GM18858 (cell line): ENCODE data around the gene ACO2.
"Not testable (repeated sequence)": the region's sequence is repeated elsewhere in the genome, so short reads cannot be mapped to it uniquely, and the experiment has no call there.

Experiments used
- ATAC-seq: cut with Tn5 transposase; IDR thresholded peaks from one replicate; pipeline ENCODE4 v1.9.1; 2021; ENCODE audit not compliant: unreplicated experiment

ACO2 gene

DNA sequence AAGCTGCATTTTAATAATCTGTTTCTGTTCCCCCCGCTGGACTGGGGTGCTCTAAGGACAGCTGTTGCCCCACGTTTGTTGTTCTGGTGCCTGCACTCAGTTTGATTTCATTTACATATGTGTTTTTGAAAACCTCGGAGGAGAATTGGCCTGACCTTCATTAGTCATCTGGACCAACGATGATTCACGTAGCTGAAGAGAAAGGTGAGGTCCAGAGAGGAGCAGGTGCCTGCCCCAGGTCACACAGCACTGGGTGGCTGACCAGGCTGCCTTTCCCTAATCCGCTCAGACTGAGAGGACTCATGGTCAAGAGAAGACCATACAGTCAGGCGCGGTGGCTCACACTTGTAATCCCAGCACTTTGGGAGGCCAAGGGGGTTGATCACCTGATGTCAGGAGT, 95.6 kb downstream of the ACO2 start:
- no peak for ATAC-seq

DNA sequence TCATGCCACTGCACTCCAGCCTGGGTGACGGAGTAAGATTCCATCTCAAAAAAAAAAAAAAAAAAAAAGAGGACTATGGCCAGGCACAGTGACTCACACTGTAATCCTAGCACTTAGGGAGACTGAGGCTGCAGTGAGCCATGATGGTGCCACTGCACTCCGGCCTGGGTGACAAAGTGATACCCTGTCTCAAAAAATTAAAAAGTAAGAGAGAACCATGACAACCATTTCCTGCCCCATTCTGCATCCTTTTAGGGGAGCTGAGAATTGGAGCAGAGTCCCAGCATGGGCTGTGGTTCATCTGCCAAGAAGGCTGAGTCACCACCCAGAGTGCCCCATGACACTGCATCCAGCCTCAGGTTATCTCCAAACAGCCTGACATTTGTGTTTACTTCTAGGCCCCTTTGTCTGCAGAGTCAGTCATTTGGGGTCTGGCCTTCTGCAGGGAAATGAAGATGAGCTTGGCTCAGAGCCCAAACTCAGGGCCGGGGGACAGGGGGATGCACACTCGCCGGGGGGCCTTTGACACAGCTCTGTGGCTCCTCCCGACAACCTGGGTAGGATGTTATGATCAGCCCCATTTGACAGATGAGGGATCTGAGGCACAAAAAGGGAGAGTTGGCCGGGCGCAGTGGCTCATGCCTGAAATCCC, 96.6 kb downstream of the ACO2 start:
- ATAC-seq: no peak

DNA sequence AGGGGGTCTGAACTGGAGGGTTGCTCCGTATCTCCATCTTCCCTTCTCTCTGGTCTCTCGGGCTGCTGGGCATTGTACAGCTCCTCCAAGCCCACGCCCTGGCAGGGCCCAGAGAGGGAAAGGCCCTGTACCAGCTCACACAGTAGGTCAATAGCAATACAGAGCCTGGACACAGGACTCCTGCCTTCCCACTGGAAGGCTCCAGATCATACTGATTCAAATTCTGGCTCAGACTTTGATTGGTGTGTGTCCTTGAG, 98.5 kb downstream of the ACO2 start:
- ATAC-seq: no peak

DNA sequence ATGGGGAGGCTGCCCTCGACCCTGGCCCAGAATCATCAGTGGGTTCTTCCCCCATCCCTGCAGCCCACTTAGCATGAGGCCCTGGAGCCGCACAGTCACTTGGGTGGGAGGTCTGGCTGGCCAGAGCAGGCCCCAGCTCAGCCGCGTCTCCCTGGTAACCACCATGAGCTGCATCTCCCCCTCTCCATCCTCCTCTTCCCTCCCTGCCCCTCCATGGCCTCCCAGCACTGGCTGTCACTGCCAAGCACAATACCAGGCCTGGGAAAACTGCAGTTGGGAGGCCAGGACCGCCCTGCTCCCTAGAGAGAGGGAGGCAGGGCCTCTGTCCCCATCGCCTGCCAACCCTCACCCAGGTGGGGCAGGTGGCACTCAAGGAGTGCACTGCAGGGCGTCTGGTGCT, 99.9 kb downstream of the ACO2 start:
- no peak for ATAC-seq

DNA sequence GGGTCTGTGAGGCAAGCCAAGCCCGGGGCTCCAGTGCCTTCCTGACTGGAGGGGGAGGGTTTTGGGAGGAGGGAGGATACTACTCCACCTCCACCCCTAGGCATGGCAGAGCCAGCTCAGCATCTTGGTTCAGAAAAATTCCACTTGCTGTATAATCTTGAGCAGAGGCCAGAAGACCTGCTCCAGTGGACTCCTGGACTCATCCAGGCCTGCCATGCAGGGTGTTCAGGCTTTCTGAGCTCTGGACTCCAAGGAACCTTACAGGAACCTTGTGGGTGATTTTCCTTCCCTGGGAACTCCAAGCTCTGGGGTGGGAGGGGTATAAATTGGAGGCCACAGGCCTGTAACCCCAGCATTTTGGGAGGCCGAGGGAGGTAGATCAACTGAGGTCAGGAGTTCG, 101.3 kb downstream of the ACO2 start:
- ATAC-seq: no peak

DNA sequence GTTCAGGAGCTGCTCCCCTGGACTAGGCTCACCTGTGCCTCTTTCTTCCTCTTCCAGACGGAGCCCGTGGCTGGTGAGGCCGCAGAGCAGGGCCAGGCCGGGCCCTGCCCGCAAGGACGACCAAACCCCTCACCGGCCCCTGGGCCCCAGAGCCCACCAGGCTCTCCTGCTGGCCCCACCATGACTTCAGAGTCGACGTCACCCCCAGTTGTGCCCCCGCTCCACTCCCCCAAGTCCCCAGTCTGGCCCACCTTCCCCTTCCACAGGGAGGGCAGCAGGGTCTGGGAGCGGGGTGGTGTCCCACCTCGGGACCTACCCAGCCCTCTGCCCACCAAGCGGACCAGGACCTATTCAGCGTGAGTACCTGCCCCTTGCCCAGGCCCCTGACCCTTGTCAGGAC, 102.9 kb downstream of the ACO2 start:
- no peak for ATAC-seq

DNA sequence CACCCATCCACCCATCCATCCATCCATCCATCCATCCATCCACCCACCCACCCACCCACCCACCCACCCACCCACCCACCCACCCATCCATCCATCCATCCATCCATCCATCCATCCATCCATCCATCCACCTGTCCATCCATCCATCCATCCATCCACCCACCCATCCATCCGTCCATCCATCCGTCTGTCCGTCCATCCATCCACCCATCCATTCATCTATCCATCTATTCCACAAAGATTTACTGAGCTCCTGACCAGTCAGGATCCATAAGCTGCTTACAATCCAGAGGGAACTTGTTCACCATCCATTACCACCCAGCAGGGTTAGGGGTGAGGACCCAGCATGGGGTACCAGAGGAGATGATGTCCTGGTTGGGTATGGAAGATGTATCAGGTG, 103.4 kb downstream of the ACO2 start:
- not testable (repeated sequence) for ATAC-seq

DNA sequence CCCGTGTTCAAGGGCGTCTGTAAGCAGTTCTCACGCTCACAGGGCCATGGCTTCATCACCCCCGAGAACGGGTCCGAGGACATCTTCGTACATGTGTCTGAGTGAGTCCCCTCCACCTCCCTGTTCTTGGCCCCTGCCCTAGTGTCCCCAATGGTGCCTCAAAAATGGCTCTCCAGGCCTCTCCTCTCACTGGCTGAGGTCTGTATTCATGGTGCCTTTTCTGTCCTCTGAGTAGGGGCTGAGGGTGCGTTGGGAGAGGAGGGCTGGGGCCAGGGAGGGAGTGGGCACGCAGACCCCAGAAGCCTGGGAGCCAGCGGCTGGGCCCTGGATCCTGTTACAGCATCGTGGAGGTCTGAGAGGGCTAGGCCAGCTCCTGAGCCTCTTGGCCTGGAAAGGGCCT, 104.8 kb downstream of the ACO2 start:
- no peak for ATAC-seq

DNA sequence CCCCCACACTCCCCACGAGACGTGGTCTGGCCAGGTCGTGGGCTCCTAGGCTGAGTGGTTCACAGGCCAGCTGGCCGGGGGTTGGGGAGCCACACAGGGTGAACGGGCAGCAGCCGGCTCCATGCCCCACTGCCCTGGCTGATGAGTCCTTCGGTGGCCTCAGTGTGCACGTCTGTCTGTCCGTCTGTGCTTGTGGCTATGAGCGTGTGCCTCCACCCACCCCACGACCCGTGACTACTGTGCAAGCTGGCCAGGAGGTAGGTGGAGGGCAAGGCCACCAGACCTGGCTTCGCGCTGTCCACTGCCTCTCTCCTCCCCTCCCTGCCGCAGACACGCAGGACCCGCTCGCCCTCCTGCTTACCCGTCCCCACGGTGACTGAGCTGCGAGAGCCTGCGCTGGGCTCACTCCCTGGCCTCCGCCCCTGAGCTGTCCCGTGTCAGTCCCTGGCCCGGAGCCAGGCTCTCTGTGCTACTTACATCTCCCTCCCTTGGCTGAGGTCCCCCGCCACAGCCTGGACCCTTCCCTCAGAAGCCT, 106.0 kb downstream of the ACO2 start:
- no peak for ATAC-seq

DNA sequence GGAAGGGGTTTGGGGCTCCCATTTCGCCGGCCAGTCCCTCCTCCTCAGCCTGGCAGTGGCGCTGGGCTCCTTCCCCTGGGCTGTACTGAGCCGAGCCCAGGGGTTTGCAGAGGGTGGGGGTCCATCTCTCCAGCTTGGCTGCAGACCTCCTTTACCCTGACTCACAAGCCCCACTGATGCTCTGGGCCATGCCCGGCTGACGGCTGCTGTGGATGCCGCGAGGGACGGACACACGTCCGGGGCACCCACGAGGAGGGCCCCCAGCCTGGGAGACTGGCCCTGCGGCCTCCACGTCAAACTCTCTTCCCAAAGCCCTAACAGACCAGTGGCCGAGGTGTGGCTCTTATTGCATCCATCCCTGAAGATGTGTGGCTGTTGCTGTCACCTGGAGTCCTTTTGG, 106.6 kb downstream of the ACO2 start:
- ATAC-seq: no peak

DNA sequence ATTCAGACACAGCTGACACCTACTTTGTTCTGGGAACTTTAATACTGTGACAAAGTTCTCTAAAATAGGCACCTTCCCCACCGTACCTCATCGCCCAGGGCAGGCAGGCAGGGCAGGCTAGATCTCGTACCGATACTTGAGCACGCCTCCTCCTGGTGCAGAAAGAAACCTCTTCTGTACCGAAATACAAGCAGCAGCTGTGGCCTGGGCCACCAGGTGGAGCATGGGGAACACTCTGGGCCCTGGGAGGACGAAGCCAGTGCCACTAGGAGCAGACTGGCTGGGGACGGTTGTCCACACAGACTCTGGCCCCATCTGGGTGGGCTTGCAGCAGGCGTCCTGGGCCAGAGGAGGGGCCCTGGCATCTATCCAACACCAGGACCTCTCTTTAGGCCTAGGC, 108.0 kb downstream of the ACO2 start:
- no peak for ATAC-seq

DNA sequence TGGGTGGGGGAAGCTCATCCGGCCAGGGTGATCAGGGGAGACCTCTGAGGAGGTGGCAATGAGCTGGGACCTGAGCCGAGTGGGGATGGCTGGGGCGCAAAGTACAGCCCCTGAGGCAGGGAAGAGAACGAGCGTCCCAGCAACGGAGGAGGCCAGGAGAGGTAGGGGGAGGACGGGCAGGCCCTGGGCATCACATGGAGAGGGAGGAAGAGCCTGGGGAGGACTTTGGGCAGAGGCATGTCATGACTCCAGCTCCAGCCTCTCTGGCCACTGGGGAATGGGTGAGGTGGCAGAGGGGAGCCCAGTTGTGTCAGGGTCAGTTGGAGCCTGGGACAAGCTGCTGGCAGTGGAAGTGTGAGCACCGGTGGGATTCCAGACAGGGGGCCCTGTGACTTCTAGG, 109.2 kb downstream of the ACO2 start:
- no peak for ATAC-seq
